OCI-LY1 (cell line): ENCODE measurements around the gene GALNT16.

ENCODE experiments used
- EZH2 ChIP-seq: fragments of 200-600 bp; sonication (generic), shearing (Covaris generic); IDR thresholded peaks from 2 replicates; pipeline ENCODE4 v1.8.0; 2017; ENCODE audit warnings: borderline replicate concordance, mixed run types, mild to moderate bottlenecking, antibody characterized with exemption, low read length, moderate library complexity, mixed read lengths
- TF ChIP-seq, protein P1 (sequence below): fragments of 200-600 bp; sonication (generic), shearing (Covaris generic); IDR thresholded peaks from 2 replicates; pipeline ENCODE4 v1.5.1; 2017; ENCODE audit warnings: mild to moderate bottlenecking, antibody characterized with exemption, low read length, moderate library complexity, mixed read lengths

DNA sequence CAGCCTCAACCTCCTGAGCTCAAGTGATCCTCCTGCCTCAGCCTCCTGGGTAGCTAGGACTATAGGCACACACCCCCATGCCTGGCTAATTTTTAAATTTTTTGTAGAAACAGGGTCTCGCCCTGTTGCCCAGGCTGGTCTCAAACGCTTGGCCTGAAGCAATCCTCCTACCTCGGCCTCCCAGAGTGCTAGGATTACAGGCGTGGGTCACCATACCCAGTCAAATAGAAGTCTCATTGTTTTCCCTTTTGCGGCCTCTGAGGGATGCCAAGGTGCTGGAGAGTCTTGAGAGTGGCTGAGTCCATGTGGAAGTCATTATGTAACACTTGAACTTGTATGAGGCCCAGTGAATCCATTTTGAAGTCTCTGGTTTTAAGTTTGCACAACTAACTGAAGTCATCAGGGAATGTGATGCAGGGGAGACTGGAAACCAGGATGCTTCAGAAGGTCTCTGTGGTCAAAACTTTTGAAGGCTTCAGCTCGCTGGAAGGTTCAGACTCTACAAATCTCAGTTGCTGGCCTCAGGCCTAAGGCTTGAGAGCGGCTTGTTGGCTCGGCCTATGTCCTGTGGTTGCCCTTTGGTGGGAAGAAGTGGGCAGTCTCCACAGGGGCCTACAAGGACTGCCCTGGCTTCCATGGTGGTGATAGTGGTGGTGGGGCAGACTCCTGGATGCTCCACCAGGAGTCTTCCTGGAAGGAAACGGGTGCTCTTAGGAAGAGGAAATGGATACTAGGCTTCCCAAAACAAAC is 29.2 kb downstream of the GALNT16 start:
- TF ChIP-seq EZH2: no peak
- TF ChIP-seq, protein P1, sequence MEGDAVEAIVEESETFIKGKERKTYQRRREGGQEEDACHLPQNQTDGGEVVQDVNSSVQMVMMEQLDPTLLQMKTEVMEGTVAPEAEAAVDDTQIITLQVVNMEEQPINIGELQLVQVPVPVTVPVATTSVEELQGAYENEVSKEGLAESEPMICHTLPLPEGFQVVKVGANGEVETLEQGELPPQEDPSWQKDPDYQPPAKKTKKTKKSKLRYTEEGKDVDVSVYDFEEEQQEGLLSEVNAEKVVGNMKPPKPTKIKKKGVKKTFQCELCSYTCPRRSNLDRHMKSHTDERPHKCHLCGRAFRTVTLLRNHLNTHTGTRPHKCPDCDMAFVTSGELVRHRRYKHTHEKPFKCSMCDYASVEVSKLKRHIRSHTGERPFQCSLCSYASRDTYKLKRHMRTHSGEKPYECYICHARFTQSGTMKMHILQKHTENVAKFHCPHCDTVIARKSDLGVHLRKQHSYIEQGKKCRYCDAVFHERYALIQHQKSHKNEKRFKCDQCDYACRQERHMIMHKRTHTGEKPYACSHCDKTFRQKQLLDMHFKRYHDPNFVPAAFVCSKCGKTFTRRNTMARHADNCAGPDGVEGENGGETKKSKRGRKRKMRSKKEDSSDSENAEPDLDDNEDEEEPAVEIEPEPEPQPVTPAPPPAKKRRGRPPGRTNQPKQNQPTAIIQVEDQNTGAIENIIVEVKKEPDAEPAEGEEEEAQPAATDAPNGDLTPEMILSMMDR: no peak
